NCI-H1105 (cell line): ENCODE measurements around the gene KCNQ5.
A peak's percentile ranks its signal among the peaks of the same experiment; 100 is the strongest.
"Not testable (repeated sequence)": the region's sequence is repeated elsewhere in the genome, so short reads cannot be mapped to it uniquely, and the experiment has no call there.

Source experiments
- DNase-seq: peaks from one replicate; lab custom pipeline; 2025; lab: John Stamatoyannopoulos, UW

The KCNQ5 gene

DNA sequence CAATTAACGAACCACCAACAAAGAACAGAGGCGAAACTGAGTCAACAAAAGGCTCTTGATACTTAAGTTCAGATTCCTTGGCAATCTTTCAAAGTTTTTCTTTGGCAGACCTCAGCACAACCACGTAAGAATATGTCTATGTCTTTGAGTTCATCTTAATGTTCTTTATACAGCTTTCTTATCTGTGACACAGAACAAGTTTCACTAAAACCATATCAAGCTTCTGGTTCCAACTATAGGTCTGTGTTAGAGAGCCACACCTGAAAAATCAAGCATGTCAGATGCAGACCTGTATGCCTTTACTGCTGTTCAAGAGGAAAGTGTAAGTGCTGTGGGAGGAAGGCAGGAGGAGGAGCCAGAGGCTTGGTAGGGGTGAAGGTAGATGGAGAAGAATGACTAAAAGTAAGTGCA lies 332.1 kb downstream of the KCNQ5 start:
- no peak for DNase-seq

DNA sequence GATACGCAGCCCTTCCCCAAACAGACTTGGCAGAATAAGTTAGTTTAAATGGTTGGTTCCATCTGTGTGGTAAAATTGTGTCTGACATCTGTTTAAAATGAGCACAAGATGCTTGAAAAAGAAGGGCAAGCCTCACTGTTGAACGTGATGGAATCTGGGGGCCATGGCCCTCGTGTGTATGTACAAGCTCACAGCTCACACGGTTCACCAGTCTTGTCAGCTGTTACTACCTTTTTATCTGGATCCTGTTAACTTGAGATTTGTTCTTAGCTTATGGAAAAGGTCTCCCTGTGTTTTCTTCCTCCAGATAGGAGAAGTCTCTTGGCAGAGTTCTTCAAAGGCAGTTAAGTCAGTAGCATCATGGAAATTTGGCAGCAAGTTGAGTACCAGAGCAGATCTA lies 332.9 kb downstream of the KCNQ5 start:
- no peak for DNase-seq

DNA sequence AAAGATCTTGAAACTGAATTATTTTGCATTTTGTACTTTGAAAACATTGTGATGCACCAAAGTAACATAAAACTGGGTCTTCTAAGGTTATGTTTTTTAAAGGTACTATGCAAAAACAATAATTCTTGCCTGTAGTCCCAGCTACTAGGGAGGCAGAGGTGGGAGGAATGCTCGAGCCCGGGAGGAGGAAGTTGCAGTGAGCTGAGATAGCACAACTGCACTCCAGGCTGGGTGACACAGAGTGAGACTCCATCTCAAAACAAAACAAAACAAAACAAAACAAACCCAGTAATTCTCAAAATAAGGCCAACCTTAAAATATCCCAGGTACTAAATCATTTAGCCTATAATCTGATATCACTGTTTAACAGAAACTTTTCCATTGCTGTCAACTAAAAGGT lies 333.8 kb downstream of the KCNQ5 start:
- no peak for DNase-seq

DNA sequence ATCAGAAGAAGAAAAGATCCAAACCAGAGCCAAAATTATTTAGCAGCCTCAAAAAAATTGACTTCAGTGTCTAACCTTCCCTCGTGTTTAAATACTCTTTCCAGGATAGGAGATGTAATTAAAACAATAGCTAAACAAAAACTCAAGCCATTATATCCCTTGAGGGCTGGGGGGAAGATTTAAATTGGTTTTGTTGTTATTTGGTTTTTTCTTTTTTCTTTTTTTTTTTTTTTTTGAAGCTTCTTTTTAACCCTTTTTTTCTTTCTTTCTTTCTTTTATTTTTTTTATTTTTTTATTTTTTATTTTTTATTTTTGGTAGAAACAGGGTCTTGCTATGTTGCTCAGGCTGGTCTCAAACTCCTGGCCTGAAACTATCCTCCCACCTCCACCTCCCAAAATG lies 334.4 kb downstream of the KCNQ5 start:
- DNase-seq: no peak

DNA sequence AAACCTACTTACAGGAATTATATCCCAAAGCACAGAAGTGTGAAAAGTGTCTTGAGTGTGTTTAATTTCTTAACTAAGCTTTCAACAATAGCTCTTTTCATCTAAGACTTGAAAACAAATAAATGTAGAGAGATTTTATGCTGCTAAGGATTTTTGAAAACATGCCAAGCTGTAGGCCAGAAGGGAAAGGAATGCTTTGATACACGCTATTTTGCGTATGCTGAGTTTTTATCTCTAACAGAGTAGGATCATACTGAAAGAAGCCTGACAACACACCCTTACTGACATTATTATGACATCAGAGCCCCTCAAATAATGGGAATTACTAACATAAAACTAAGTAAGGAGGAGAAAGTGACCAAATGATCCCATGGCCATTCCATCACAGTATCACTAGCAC lies 338.0 kb downstream of the KCNQ5 start:
- DNase-seq: no peak

DNA sequence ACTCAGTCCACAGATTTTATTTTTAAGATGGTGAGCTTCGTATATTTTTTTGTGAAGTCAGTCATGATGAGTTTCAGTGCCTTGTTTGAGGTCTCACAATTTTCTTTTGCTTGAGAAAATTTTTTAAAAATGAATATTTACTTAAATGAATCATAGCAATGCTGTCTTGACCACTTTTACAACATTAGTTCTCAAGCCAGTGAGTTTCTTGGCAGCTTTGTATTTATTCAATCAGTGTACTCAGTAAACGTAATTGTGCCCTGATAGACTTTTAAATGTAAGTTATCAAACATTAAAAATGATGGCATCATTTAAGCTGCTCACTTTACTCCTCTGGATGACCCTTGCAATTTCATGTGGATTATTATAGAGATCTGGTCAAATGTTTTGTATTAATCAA lies 342.1 kb downstream of the KCNQ5 start:
- no peak for DNase-seq

DNA sequence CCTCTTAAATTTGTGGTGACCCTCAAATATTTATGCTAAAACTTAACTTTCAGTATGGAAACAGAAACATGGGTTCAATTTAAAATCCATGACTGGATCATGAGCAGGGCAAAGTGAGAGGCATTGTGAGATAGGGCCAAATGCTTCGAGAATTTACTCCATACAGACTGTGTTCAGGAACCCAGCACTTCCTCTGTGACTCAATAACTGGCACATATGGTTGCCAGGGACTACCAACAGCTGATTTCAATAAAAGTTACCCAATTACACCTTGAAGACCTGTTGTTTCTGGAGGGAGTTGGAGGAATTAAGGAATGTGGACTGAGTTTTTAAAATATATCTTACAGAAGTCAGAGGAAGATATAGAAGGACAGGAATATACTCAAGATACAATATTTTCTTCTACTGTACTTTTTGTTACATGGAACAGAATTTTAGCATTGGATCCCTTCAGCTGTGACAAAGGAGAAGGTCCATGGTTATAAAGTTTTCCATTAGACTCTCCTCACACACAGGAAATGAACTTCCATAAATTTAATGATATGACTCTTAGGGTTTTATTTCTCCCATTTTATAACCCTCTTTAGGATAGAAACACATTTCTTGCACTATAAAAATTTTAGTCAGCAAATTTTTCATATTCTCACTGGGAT lies 344.9 kb downstream of the KCNQ5 start:
- no peak for DNase-seq

DNA sequence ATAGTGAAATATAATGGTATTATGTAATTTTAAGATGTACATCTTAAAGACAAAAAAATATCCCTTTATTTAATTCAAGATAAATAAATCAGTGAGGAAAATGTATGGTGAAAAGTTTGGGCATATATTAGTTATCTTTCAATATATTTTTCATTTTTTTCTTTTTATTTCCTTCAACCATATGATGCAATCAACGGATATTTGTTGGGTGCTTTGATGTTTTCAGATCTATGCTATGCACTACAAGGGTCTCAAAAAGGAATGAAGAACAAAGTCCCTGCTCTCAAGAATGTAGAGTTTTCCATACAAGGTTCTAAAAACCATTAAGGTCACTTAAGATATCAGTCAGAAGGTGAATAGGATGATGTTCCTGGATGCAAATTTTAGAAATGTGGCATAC lies 345.5 kb downstream of the KCNQ5 start:
- no peak for DNase-seq

DNA sequence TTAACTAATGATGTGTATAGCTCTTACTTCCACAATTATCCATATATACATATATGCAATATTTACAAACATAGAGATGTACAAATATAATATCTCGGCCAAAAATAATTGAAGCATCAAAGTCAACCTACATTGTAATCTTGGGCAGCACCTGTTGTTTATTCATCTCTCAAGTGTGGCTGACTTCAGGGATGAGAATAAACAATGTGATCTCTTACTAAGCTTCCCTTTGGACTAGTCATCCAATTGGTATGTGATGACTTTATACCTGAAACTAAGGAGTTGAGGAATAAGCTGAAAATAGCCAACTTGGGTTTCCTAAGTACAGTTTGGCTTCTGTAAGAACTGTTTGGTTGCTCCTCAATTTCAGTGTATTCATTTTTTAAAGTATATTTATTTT lies 346.8 kb downstream of the KCNQ5 start:
- no peak for DNase-seq

DNA sequence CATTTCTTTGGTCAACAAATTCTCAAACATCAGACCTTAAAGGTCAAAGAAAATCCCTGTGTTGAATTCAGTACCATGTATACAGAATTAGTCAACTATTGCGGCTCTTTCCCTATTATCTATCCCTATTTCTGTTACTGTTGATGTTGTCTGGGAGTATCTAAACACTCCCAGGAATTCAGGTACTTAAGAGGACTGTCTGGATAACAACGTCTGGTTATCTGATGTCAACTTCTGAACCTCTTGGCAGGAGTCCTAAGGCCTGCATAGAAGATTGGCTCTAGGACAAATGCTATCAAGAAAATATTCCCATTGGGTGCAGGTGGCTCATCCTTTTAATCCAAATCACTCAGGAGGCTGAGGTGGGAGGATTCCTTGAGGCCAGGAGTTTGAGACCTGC lies 347.8 kb downstream of the KCNQ5 start:
- DNase-seq: no peak

DNA sequence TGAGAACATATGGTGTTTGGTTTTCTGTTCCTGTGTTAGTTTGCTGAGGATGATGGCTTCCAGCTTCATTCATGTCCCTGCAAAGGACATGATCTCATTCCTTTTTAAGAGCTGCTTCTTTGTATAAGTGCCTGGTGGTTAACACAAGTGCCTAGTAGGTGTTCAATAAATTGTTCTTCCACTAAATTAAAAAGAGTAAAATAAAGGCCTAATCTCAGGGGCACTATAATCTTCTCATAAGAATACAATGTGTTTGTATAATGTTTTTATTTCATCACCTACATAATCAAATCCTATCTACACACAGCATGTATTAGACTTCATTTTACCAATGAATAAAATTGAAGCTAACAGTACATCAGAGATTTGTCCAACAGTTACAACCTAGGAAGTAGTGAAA lies 350.7 kb downstream of the KCNQ5 start:
- peak; percentile 15 for DNase-seq

DNA sequence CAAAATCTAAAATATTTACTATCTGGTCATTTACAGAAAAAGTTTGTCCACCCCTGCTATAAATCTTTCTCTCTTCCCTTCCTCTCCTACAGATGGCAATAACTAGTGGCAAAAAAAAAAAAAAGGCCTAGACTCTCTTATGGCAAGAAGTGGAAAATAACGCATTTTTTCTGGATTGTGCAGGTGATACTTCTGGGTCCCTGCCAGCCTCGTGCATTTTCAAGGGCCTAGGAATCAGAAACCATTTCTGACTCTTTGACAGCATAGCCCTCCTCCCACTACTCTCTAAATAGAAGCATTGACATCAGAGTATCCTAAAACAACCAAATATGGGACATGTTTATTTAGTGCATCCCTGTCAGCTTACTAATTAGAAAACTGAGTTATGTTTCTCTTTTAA lies 352.4 kb downstream of the KCNQ5 start:
- peak; percentile 91 for DNase-seq

DNA sequence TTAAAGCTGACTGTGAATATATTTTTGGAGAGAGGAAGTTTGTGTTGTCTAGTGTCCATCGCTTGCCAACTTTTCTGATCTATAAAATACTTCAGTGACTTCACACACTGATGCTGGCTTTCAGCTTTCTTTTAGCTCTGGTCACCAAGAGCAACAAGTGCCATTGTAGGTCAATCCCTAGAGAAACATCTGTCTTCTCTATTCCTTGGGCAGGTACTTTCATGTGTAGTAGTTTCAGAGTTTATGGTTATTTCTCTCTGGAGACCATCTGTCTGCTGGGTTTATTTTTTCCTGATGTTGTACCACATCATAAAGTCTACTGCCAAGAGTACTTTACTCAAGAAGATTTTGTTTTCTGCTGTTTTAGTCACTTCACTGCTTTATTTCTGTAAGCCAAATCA lies 353.5 kb downstream of the KCNQ5 start:
- no peak for DNase-seq

DNA sequence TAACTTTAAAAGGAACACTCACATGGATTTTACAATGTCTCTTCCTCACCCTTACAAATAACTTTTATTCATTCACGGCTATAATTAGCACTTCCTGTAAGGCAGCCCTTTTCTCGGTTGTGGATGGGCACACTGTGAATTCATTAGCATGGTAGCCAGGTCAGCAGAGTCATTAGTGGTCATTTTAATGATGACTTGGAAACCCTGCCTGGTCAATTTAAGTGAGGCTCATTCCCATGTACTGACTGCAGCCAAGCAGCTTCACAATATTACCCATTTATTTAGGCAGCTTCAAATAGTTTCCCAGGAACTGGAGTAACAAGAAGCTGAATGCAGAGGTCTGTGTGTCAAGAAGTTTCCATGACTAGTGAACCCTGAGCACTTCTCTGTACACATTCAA lies 354.6 kb downstream of the KCNQ5 start:
- no peak for DNase-seq

DNA sequence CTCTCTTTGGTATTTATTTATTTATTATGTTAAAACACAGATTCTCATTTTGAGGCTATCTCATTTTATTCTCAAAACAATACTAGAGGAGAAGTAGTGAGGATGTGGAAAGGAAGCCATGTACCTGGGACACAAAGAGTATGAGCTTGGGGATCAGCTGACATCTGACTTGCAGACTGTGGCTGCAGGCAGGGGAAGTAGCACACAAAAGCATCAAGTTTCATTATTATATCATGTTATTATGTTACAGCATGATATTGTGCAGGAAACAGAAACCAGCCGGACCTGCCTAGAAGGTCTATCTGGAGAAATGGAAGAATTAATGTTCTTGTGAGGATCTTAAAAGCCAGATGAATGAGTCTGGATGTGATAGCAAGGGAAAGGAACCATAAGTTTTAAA lies 355.2 kb downstream of the KCNQ5 start:
- DNase-seq: no peak

DNA sequence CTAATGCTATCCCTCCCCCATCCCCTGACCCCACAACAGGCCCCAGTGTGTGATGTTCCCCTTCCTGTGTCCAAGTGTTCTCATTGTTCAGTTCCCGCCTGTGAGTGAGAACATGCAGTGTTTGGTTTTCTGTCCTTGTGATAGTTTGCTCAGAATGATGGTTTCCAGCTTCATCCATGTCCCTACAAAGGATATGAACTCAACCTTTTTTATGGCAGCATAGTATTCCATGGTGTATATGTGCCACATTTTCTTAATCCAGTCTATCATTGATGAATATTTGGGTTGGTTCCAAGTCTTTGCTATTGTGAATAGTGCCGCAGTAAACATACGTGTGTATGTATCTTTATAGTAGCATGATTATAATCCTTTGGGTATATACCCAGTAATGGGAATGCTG lies 356.9 kb downstream of the KCNQ5 start:
- not testable (repeated sequence) for DNase-seq

DNA sequence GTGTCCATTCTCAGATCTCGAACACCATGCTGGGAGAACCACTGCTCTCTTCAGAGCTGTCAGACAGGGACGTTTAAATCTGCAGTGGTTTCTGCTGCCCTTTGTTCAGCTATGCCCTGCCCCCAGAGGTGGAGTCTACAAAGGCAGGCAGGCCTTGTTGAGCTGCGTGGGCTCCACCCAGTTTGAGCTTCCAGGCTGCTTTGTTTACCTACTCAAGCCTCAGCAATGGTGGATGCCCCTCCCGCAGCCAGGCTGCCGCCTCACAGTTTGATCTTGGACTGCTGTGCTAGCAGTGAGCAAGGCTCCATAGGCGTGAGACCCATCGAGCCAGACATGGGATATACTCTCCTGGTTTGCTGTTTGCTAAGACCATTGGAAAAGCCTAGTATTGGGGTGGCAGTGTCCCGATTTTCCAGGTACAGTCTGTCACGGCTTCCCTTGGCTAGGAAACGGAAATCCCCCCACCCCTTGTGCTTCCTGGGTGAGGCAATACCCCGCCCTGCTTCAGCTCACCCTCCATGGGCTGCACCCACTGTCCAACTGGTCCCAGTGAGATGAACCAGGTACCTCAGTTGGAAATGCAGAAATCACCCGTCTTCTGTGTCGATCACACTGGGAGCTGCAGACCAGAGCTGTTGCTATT lies 362.4 kb downstream of the KCNQ5 start:
- not testable (repeated sequence) for DNase-seq

DNA sequence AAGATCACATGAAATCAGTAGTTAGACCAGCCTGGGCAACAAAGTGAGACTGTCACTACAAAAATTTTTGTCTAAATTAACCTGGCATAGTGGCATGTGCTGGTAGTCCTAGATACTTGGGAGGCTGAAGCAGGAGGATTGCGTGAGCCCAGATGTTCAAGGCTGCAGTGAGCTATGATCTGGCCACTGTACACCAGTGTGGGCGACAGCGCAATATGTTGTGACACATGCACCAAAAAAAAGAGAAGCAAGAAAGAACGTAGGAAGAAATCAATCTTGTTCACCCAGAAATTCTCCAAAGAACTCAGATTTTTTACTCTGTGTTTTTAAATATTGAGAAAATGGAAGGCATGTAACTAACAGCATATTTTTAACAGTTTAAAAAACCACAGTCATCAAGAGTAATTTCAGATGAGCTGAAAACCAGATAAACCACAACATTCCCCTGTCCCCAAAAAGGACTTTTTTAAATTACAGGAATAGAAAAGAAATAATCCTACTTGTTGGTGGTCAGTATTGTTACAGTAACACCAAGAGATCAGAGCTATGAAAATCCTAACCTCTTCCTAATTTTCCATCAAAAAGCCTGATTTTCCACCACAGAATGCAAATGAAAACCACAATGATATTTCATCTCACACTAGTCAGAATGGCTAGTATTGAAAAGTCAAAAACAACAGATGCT lies 363.3 kb downstream of the KCNQ5 start:
- no peak for DNase-seq

DNA sequence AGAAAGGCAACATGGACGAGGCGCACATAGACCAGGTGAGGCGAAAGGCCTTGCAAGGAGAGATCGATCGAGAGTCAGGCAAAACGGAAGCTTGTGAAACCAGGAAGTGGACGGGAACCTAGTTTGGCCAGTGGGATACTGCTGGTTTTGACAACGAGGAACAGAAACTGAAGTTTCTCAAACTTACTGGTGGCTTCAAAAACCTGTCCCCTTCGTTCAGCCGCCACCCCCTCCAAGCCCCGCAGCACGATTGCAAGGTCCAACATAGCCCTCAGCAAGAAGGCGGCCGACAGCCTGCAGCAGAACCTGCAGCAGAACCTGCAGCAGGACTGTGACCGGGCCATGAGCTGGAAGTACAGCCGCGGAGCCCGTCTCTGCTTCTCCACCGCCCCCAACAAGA lies 365.4 kb downstream of the KCNQ5 start:
- no peak for DNase-seq

DNA sequence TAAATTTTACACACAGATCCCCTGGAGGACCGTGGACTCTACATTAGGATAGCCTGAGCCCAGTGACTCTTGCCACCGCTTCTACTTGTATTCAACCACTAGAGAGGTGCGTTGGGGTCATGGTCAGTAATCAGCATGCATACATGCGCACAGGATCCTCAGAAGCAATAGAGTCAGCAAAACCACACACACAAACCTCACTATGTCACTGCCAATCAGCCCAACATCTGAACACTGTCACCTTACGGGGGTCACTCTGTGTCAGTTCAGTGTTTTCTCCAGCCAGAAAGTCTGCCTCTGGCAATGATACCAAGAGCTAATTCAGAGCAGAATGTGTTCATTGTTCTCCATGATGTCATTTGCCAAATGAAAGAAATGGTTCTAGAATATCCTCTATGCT lies 378.1 kb downstream of the KCNQ5 start:
- no peak for DNase-seq

DNA sequence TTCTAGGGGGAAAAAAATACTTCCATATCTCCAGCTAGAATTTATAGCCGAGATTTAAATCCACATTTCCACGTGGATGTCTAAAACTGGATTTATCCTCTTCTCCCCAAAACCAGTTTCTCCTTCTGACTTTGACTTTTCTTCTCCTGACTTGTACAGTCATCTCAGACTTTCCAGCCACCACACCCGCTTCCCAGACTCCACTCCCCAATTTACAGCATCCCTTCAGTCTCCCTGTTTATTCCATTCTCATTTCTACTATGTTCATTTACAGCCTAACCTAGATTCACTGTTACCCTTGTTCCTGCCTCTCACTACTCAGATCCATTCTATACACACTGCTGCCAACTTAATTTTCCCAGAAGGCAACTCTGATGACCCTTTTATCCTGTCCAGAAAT lies 378.6 kb downstream of the KCNQ5 start:
- no peak for DNase-seq

DNA sequence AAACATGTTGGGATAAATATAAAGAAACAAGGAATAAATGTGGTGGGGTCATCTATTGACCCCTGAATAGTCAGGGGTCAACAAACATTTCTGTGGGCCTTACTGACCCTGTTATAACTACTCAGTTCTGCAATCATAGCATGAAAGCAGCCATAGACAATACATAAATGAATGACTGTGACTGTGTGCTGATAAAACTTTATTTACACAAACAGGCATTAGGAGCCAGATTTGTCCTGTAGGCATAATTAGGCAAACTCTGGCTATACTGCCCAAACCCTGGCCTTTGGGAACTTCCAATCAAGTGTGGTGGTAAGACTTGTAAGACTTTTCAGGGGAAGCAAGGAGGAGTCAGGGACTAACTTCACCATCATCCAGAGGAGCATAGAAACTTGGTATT lies 380.7 kb downstream of the KCNQ5 start:
- no peak for DNase-seq

DNA sequence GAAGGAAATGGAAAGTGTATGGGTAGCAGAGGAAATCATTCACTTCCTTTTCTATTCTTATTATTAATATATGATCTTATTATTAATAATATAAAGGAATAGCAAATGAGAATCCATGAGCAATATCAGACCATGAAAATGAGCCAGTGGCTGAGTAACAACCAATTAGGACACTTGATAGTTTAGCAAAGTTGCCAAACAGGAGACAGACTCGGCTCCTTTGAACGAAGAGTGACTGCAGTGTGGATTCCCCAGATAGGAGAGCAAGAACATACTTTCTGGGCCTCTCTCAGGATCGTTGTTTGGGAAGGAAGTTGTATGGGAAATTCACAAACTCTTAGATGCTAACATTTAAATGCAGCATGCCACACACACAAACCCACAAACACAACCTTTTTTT lies 381.4 kb downstream of the KCNQ5 start:
- no peak for DNase-seq

DNA sequence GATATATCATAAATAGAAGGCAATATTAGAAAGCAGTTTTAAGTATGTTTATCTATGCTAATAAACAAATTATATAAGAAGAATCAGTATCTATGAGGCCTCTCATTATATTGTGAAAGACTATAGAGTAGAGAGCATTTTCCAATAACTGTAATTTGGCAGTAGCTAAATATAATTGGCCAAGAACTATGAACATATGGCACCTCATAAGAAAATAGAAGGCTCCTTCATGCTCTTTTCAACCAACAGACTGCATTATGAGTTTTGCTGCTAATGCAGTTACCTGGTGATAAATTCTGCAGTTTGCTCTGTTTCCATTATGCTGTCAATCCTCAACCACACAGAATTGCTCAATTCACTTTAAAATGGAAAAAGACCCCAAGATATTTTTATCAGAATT lies 382.4 kb downstream of the KCNQ5 start:
- DNase-seq: no peak
